ENCODE measurements around the gene KRTAP10-1. TPM values are rescaled to one million over a fixed set of nuclear protein-coding genes. Genes with fewer than 3 reads are reported as not detected.

KRTAP10-1 gene
- total and polyA plus RNA-seq, 2 of the 8 experiments (the other 6 are each of a cell fraction or from before 2014, with no cell fraction given): 0.08 TPM; not detected in 1

- TF ChIP-seq RFX5 (IDR thresholded peaks at IDR 0.05; ENCODE audit: borderline replicate concordance, low read depth, low read length) (no peak), RNF2 (IDR thresholded peaks at IDR 0.05; ENCODE audit: borderline replicate concordance, low read depth, low read length, missing control alignments, poor library complexity, severe bottlenecking) (no peak), SP2 (IDR thresholded peaks at IDR 0.05; ENCODE audit: low read length) (no peak), CTCF (IDR thresholded peaks at IDR 0.05; ENCODE audit: control extremely low read depth in 1 of 3, insufficient read depth in 1 of 3, low read depth in 1 of 3, low read length in 3 of 3) (no peak), E2F6 (IDR thresholded peaks at IDR 0.05) (no peak), EGR1 (IDR thresholded peaks at IDR 0.05; ENCODE audit: borderline replicate concordance, low read depth, low read length) (no peak)
Measured at GRCh38 chr21:44516828-44517174, 23.2 kb downstream of the KRTAP10-1 start (continued).

All from H1 (cell line).